Erythroblast (primary cell): ENCODE data around the gene FASTK.

ENCODE experiments used
- GATA1 ChIP-seq: IDR thresholded peaks from 2 replicates; pipeline ENCODE4 v1.6.1; 2011; ENCODE audit warnings: low read depth, mild to moderate bottlenecking, control low read depth, low read length, moderate library complexity
- POLR2A ChIP-seq: IDR thresholded peaks from 2 replicates; pipeline ENCODE4 v1.6.1; 2011; ENCODE audit warnings: mild to moderate bottlenecking, low read length

- TF ChIP-seq POLR2A: peak; percentile 35
- TF ChIP-seq GATA1: no peak
Measured at GRCh38 chr7:151076863-151077704, 3.5 kb downstream of the FASTK start.
